ENCODE measurements around the gene MRFAP1. TPM values are rescaled to one million over a fixed set of nuclear protein-coding genes. Genes with fewer than 3 reads are reported as not detected.

Gene MRFAP1
- total RNA-seq, 1 donor from 2014 or later, result 293 TPM

DNA sequence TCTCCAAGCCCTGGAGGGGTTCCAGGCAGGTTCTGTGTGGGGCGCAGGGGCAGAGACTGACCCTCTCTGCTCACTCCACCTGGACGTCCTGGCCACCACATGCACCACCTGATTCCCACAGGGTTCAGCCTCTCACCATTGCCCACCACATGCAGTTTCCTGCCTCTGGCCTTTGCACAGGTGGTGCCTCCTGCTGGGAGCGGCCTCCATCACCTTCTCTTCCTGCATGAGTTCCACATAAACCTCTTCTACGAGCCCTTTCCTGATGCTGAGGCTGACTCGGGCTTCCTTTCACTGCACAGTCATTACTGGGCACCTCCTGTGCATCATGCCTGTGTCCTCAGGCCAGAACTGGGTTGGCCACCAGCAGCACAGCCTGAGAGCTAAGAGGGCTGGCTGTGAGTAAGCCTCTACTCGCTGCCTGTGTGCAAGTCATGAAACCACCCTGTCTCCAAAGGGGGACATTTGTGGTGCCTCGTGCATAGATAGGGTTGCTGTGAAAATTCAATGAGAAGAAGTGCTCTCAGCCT, 45.6 kb upstream of the MRFAP1 start:
- Mint-ChIP-seq H3K27me3 (no peaks in the 10 kb centered on the region), H3K9me3 (no peaks in the 10 kb centered on the region), H3K27ac (no peak overlapping the region), H3K4me1 (ENCODE audit: unreplicated experiment) (no peaks in the 10 kb centered on the region), H3K36me3 (no peaks in the 10 kb centered on the region), H3K4me3 (no peak overlapping the region)
- DNase-seq (ENCODE audit: extremely low spot score, unreplicated experiment), result no peak
- TF ChIP-seq, protein P1, sequence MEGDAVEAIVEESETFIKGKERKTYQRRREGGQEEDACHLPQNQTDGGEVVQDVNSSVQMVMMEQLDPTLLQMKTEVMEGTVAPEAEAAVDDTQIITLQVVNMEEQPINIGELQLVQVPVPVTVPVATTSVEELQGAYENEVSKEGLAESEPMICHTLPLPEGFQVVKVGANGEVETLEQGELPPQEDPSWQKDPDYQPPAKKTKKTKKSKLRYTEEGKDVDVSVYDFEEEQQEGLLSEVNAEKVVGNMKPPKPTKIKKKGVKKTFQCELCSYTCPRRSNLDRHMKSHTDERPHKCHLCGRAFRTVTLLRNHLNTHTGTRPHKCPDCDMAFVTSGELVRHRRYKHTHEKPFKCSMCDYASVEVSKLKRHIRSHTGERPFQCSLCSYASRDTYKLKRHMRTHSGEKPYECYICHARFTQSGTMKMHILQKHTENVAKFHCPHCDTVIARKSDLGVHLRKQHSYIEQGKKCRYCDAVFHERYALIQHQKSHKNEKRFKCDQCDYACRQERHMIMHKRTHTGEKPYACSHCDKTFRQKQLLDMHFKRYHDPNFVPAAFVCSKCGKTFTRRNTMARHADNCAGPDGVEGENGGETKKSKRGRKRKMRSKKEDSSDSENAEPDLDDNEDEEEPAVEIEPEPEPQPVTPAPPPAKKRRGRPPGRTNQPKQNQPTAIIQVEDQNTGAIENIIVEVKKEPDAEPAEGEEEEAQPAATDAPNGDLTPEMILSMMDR (conservative IDR thresholded peaks at IDR 0.05), result no peak

DNA sequence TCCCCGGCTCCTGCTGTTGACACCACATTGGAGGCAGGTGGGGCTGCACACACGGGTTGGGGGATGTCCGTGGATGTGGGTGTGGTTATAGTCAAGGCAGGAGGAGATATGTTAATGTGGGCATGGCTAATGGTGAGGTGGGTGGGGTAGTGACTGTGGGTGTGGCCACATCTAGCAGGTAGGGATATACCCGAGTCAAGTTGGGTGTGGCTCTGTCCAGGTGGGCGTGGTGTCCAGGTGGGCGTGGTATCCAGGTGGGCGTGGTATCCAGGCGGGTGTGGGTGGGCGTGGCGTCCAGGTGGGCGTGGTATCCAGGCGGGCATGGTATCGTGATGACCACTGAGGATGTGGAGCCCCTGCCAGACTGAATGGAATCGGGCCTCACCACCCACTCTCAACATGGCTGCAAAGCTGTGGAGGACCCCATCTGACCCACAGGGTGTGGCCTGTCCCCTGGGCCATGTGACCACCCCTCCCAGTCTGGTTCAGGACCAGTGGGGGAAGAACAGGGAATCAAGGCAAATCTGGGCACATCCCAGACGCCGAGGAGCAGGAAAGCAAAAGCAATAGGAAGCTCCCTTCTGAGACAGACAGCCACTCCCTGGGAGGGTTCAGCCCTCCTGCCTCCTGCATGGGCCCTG, 44.5 kb upstream of the MRFAP1 start:
- no peaks in the 10 kb centered on the region for H3K4me1 Mint-ChIP-seq (ENCODE audit: unreplicated experiment)
- TF ChIP-seq, protein P1 (conservative IDR thresholded peaks at IDR 0.05), result no peak
- no peaks in the 10 kb centered on the region for H3K9me3 Mint-ChIP-seq
- H3K4me3 Mint-ChIP-seq, result no peak overlapping the region
- no peak for DNase-seq (ENCODE audit: extremely low spot score, unreplicated experiment)
- H3K27me3 Mint-ChIP-seq, result no peaks in the 10 kb centered on the region
- no peak overlapping the region for H3K27ac Mint-ChIP-seq
- H3K36me3 Mint-ChIP-seq, result no peaks in the 10 kb centered on the region

DNA sequence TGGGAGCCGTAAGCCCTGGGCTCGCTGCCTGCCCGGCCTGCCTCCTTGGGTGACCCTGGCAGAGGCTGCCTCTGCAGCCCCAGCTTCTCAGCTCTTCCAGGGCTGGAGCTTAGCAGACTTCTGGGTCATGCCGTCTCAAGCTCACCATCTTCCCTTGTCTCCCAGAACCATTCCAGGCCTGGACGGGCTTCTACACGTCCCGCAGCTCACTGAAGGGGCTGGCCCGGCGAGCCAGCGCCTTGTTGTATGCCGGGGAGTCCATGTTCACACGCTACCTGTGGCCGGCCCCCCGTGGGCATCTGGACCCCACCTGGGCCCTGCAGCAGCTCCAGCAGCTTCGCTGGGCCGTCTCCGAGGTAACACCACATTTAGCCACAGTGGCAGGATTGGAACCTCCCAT, 43.5 kb upstream of the MRFAP1 start:
- Mint-ChIP-seq H3K9me3 (no peaks in the 10 kb centered on the region), H3K4me3 (no peak overlapping the region), H3K27me3 (no peaks in the 10 kb centered on the region), H3K36me3 (no peaks in the 10 kb centered on the region), H3K27ac (no peak overlapping the region), H3K4me1 (ENCODE audit: unreplicated experiment) (no peaks in the 10 kb centered on the region)
- no peak for DNase-seq (ENCODE audit: extremely low spot score, unreplicated experiment)
- TF ChIP-seq, protein P1 (conservative IDR thresholded peaks at IDR 0.05), result no peak

DNA sequence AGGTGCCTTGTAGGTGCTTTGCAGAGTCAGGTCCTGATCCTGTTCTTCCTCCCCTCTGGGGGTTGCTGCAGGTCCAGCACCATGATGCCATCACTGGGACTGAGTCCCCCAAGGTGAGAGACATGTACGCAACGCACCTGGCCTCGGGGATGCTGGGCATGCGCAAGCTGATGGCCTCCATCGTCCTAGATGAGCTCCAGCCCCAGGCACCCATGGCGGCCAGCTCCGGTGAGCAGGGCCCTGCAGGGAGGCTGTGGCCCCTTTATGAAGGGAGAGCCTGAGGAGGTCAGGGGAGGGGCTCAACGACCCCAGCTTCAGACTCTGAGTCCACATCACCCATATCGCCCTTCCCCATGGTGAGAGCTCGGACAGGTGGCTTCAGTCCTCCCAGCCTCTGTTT, 42.4 kb upstream of the MRFAP1 start:
- H3K36me3 Mint-ChIP-seq, result no peaks in the 10 kb centered on the region

DNA sequence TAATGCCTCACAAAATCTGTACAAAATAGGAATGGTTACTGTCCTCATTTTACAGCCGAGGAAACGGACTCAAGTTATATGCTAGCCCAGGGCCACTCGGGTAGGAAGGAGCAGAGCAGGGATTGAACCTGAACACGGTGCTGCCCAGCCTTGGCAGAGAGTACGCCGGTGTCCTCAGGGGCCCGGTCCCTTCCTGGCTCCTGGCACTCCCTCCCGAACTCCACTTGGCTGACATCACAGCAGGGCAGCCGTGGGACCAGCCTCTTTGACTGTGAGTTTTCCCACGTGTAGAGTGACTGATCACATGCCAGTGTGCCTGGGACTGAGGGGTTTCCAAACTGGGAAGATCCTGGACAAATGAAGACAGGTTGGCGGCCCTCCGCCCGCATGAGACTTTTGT, 41.8 kb upstream of the MRFAP1 start:
- TF ChIP-seq, protein P1 (conservative IDR thresholded peaks at IDR 0.05), result no peak
- Mint-ChIP-seq H3K9me3 (no peaks in the 10 kb centered on the region), H3K36me3 (no peaks in the 10 kb centered on the region), H3K4me1 (ENCODE audit: unreplicated experiment) (no peaks in the 10 kb centered on the region), H3K27me3 (no peaks in the 10 kb centered on the region), H3K27ac (no peak overlapping the region), H3K4me3 (no peak overlapping the region)
- no peak for DNase-seq (ENCODE audit: extremely low spot score, unreplicated experiment)

More for the DNA sequence above, 42.4 kb upstream of the MRFAP1 start:
- Mint-ChIP-seq H3K4me3 (no peak overlapping the region), H3K27me3 (no peaks in the 10 kb centered on the region), H3K9me3 (no peaks in the 10 kb centered on the region), H3K4me1 (ENCODE audit: unreplicated experiment) (no peaks in the 10 kb centered on the region), H3K27ac (no peak overlapping the region)
- DNase-seq (ENCODE audit: extremely low spot score, unreplicated experiment), result no peak
- TF ChIP-seq, protein P1 (conservative IDR thresholded peaks at IDR 0.05), result no peak
